ENCODE results near the gene PDE6A.

- TF ChIP-seq CTCF (IDR thresholded peaks at IDR 0.05) (no peak), POLR2A (IDR thresholded peaks at IDR 0.05) (no peak)
Observed at GRCh38 chr5:149860801-149861322, 83.7 kb downstream of the PDE6A start.
